ENCODE measurements around the gene PRODH.
"Not testable (repeated sequence)": the region's sequence is repeated elsewhere in the genome, so short reads cannot be mapped to it uniquely, and the experiment has no call there.

DNA sequence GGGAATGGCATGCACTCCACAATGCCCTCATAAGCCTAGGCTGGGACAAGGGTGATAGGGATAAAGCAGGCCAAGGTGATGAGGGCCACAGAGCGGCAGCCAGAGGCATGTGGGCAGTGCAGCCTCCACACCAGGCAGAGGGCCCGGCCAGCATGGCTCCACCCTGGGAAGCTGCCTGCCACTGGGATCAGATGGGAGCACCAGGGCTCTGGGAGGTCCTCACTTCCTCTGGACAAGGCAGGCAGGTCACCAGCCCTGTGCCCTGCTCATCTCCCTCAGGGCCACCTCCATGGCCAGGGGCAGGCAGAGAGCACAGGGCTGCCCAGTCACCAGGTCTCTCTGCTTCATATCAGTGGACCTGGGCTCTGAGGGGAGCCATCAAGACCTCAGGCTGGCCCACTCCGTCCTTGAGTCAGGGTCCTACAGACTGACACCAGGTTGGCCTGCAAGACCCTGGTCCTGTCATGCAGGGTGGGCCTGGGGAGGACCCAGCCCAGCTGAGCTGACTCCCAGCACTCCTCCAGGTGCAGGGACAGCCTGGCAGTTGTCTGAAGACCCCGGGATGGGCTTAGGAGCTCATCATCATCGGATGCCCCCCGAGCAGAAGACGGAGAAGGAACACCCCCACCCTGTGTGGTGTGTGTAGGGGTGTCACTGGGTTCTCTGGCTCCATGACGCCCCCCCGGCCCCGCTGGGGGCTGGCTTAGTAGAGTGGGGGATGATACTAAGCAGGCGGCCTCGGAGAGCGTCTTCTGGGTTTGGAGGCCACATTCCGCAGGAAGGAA lies 33.3 kb upstream of the PRODH start:
- not testable (repeated sequence) for TF ChIP-seq EZH2phosphoT487 (conservative IDR thresholded peaks at IDR 0.05; ENCODE audit: low read length); CTCF (IDR thresholded peaks at IDR 0.05; ENCODE audit: insufficient read depth, low read length, poor library complexity, severe bottlenecking)
